HG02981 (cell line): ENCODE results near the gene ASB3.
"Not testable (repeated sequence)": the region's sequence is repeated elsewhere in the genome, so short reads cannot be mapped to it uniquely, and the experiment has no call there.

Source experiments
- ATAC-seq: cut with Tn5 transposase; IDR thresholded peaks from one replicate; pipeline ENCODE4 v1.9.1; 2021; ENCODE audit warnings: mild to moderate bottlenecking, moderate library complexity; ENCODE audit not compliant: unreplicated experiment

ASB3 gene

GRCh38 chr2:53786705-53787613, at the start of gene ASB3, which contains the start of gene ERLEC1:
ASB3 (minus strand) TSS chr2:53786953; CDS start chr2:53765572, 21,381 bp downstream.
ERLEC1 (plus strand) TSS chr2:53787044; CDS start chr2:53787211, 167 bp downstream.
- ATAC-seq = peak; percentile 95

GRCh38 chr2:53829980-53830290, 43.2 kb upstream of the ASB3 start:
- not testable (repeated sequence) for ATAC-seq

- ATAC-seq = no peak
Observed at GRCh38 chr2:53829273-53829979, 42.7 kb upstream of the ASB3 start.

- no peak for ATAC-seq
Observed at GRCh38 chr2:53828331-53828730, 41.6 kb upstream of the ASB3 start.

GRCh38 chr2:53827398-53828175, 40.8 kb upstream of the ASB3 start:
- ATAC-seq = no peak

GRCh38 chr2:53826587-53827397, 40.0 kb upstream of the ASB3 start:
- ATAC-seq = no peak

GRCh38 chr2:53826030-53826410, 39.3 kb upstream of the ASB3 start:
- ATAC-seq = no peak

- ATAC-seq = not testable (repeated sequence)
Observed at GRCh38 chr2:53823639-53824038, 36.9 kb upstream of the ASB3 start.

GRCh38 chr2:53821810-53822209, 35.1 kb upstream of the ASB3 start:
- ATAC-seq = no peak

- no peak for ATAC-seq
Observed at GRCh38 chr2:53820711-53821110, 34.0 kb upstream of the ASB3 start.

- no peak for ATAC-seq
Observed at GRCh38 chr2:53820048-53820447, 33.3 kb upstream of the ASB3 start.

- no peak for ATAC-seq
Observed at GRCh38 chr2:53819634-53820033, 32.9 kb upstream of the ASB3 start.

- no peak for ATAC-seq
Observed at GRCh38 chr2:53818854-53819435, 32.2 kb upstream of the ASB3 start.

GRCh38 chr2:53813151-53813550, 26.4 kb upstream of the ASB3 start:
- ATAC-seq = no peak

GRCh38 chr2:53811601-53812000, 24.8 kb upstream of the ASB3 start:
- no peak for ATAC-seq

- ATAC-seq = no peak
Observed at GRCh38 chr2:53802617-53803151, 15.9 kb upstream of the ASB3 start.

- ATAC-seq = no peak
Observed at GRCh38 chr2:53801547-53801946, 14.8 kb upstream of the ASB3 start.

GRCh38 chr2:53793821-53794220, 7.1 kb upstream of the ASB3 start:
- ATAC-seq = no peak

GRCh38 chr2:53793261-53793660, 6.5 kb upstream of the ASB3 start:
- ATAC-seq = no peak
